BLaER1 (cell line): ENCODE data around the gene GLT6D1.

ENCODE experiments used
- H3K27ac ChIP-seq: shearing (Covaris generic); formaldehyde crosslinking; 2 replicates; pipeline ENCODE4 v1.8.1; 2022
- H3K27me3 ChIP-seq: shearing (Covaris generic); formaldehyde crosslinking; 2 replicates; pipeline ENCODE4 v1.8.1; 2022
- H3K36me3 ChIP-seq: shearing (Covaris generic); formaldehyde crosslinking; 2 replicates; pipeline ENCODE4 v1.8.1; 2022
- H3K4me1 ChIP-seq: shearing (Covaris generic); formaldehyde crosslinking; 2 replicates; pipeline ENCODE4 v1.8.1; 2022
- H3K4me2 ChIP-seq: shearing (Covaris generic); formaldehyde crosslinking; 2 replicates; pipeline ENCODE4 v1.8.1; 2022
- H3K4me3 ChIP-seq: shearing (Covaris generic); formaldehyde crosslinking; 2 replicates; pipeline ENCODE4 v1.8.1; 2022
- H3K9ac ChIP-seq: shearing (Covaris generic); formaldehyde crosslinking; 2 replicates; pipeline ENCODE4 v1.8.1; 2022
- H3K9me3 ChIP-seq: shearing (Covaris generic); formaldehyde crosslinking; 2 replicates; pipeline ENCODE4 v1.8.1; 2022
- H4K20me1 ChIP-seq: shearing (Covaris generic); formaldehyde crosslinking; 2 replicates; pipeline ENCODE4 v1.8.1; 2022
- Cebpa-rat ChIP-seq: shearing (Covaris generic); IDR thresholded peaks from 2 replicates; pipeline ENCODE4 v1.8.1; 2022

Gene GLT6D1

DNA sequence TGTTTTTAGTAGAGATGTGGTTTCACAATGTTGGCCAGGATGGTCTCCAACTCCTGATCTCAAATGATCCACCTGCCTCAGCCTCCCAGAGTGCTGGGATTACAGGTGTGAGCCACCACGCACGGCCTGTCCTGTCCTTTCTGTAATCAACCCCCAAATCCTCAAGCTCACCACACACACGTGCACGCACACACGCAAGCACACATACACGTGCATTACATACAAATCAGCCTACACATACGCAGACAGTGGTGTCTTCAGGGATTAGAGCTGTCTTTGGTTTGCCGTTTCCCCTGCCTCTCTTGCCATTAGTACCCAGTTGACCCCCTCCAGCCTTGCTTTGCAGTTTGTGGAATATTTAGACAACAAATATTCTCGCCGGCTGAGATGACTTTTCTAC lies 6.5 kb downstream of the GLT6D1 start:
- Histone ChIP-seq H3K4me3 (no peak overlapping the region), H4K20me1 (no peaks in the 10 kb centered on the region), H3K9me3 (peaks cover 4% of the 10 kb centered on the region; the same call in 1 of the 2 replicates), H3K4me1 (no peaks in the 10 kb centered on the region), H3K4me2 (no peak overlapping the region), H3K27ac (no peak overlapping the region), H3K36me3 (no peaks in the 10 kb centered on the region), H3K27me3 (no peaks in the 10 kb centered on the region), H3K9ac (no peak overlapping the region)
- no peak for TF ChIP-seq Cebpa-rat

GRCh38 chr9:135624282-135624681 lies 15.1 kb downstream of the GLT6D1 start:
- no peak overlapping the region for H3K4me3 ChIP-seq
- H3K9ac ChIP-seq: no peak overlapping the region
- H3K36me3 ChIP-seq: no peaks in the 10 kb centered on the region
- H3K27ac ChIP-seq: no peak overlapping the region
- H3K9me3 ChIP-seq: peaks cover 15% of the 10 kb centered on the region
- H3K4me2 ChIP-seq: no peak overlapping the region
- no peaks in the 10 kb centered on the region for H3K27me3 ChIP-seq
- H3K4me1 ChIP-seq: no peaks in the 10 kb centered on the region
- no peak for TF ChIP-seq Cebpa-rat
- no peaks in the 10 kb centered on the region for H4K20me1 ChIP-seq

- Histone ChIP-seq H3K4me1 (no peaks in the 10 kb centered on the region), H3K4me3 (no peak overlapping the region), H4K20me1 (no peaks in the 10 kb centered on the region; the same call in 1 of the 2 replicates), H3K9me3 (peaks cover 8% of the 10 kb centered on the region), H3K4me2 (no peak overlapping the region), H3K27me3 (no peaks in the 10 kb centered on the region), H3K27ac (no peak overlapping the region), H3K36me3 (no peaks in the 10 kb centered on the region), H3K9ac (no peak overlapping the region)
- TF ChIP-seq Cebpa-rat: no peak
Observed at GRCh38 chr9:135622415-135623020, 16.8 kb downstream of the GLT6D1 start.

- Histone ChIP-seq H3K4me3 (no peak overlapping the region), H3K9ac (no peak overlapping the region), H3K4me2 (no peak overlapping the region), H3K4me1 (0 out of 2 replicates have a peak, but pooled peaks cover 2% of the 10 kb centered on the region), H3K9me3 (no peaks in the 10 kb centered on the region), H3K27me3 (no peaks in the 10 kb centered on the region), H4K20me1 (no peaks in the 10 kb centered on the region; the same call in 1 of the 2 replicates), H3K27ac (no peak overlapping the region), H3K36me3 (no peaks in the 10 kb centered on the region)
- no peak for TF ChIP-seq Cebpa-rat
Observed at GRCh38 chr9:135620558-135620957, 18.8 kb downstream of the GLT6D1 start.

- TF ChIP-seq Cebpa-rat: no peak
- Histone ChIP-seq H3K4me1 (0 out of 2 replicates have a peak, but pooled peaks cover 8% of the 10 kb centered on the region), H4K20me1 (no peaks in the 10 kb centered on the region; the same call in 1 of the 2 replicates), H3K9me3 (no peaks in the 10 kb centered on the region), H3K36me3 (no peaks in the 10 kb centered on the region), H3K4me2 (no peak overlapping the region), H3K4me3 (no peak overlapping the region), H3K27ac (no peak overlapping the region), H3K9ac (no peak overlapping the region), H3K27me3 (no peaks in the 10 kb centered on the region)
Observed at GRCh38 chr9:135619599-135619886, 19.8 kb downstream of the GLT6D1 start.

DNA sequence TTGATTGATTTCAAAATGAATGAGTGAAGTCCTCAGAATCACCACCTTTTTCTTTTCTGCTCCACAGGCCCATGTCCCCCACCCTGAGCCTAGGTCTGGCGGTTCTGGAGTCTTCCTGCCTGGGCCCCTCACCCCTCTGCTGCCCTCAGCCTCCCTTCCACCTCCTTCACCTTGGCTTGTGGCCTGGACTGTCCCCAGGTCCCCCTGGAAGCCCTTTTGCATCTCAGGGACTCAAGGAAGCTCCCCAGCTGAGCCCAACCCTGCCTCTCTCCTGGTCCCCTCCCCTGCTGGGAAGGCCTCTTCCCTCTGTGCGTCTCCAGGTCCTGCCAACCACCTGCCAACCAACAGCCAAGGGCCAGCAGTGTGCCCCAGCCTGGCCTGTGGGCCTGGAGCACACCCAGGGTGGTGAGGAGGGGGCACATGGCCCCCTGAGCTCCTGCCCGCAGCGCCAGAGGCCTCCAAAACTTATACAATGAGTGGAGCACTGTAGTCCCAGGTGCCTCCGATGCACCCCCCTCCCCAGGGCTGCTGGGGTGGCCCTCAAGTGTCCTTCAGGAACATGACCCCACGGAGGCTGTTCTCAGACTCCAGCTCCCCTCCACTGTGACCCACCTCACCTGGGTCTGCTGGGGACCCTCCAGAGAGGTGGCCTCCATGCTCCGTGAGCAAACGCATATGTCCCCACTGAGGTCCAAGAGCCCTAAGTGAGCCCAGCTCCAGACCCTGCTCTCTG lies 20.3 kb downstream of the GLT6D1 start:
- H3K27me3 ChIP-seq: no peaks in the 10 kb centered on the region
- no peaks in the 10 kb centered on the region for H3K36me3 ChIP-seq
- no peak overlapping the region for H3K4me2 ChIP-seq
- TF ChIP-seq Cebpa-rat: no peak
- no peaks in the 10 kb centered on the region; the same call in 1 of the 2 replicates for H4K20me1 ChIP-seq
- no peak overlapping the region for H3K27ac ChIP-seq
- H3K9ac ChIP-seq: no peak overlapping the region
- no peaks in the 10 kb centered on the region for H3K9me3 ChIP-seq
- H3K4me1 ChIP-seq: 0 out of 2 replicates have a peak, but pooled peaks cover 8% of the 10 kb centered on the region
- no peak overlapping the region for H3K4me3 ChIP-seq

DNA sequence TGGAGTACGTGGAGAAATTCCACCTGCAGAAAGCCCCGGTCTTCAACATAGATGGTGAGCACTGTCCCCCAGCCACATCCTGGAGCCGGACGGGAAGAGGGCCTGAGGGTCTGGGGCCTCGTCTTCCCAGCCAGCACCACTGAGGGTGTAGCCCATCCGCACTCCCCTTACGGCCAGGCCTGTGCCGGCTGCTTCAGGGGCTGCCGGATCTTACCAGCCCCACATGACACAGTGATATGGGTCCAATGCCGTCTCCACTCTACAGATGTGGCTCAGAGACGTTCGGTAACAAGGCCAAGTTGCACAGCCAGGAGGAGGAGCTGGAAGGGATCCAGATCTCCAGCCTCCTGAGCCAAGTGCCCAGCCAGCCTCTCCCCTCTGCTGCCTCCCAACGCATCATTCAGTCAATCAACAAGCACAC lies 21.3 kb downstream of the GLT6D1 start:
- Histone ChIP-seq H3K36me3 (no peaks in the 10 kb centered on the region), H3K27me3 (no peaks in the 10 kb centered on the region)

DNA sequence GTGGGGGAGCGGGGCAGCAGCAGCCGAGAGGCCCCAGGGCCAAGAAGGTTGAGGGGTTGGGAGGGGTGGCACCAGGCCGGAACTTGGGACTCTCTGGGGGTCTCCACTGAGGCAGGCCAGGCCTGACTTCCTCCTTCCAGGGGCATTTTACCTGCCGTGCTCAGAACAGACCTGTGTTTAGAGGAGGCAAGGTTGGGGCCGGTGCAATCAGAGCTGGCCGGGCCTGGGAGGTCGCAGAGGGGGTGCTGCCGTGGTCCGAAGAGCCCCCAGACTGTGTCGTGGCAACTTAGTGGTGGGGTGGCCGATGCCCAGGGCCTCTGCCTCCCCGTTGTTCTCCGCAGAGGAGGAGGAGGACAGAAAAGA lies 21.8 kb downstream of the GLT6D1 start:
- Histone ChIP-seq H3K9ac (no peak overlapping the region), H4K20me1 (no peaks in the 10 kb centered on the region; the same call in 1 of the 2 replicates), H3K36me3 (no peaks in the 10 kb centered on the region), H3K27ac (no peak overlapping the region), H3K27me3 (no peaks in the 10 kb centered on the region), H3K4me3 (no peak overlapping the region), H3K9me3 (no peaks in the 10 kb centered on the region), H3K4me1 (peaks cover 23% of the 10 kb centered on the region), H3K4me2 (no peak overlapping the region)
- no peak for TF ChIP-seq Cebpa-rat

More for the DNA sequence above, 21.3 kb downstream of the GLT6D1 start:
- no peak for TF ChIP-seq Cebpa-rat
- Histone ChIP-seq H3K9me3 (no peaks in the 10 kb centered on the region), H3K4me1 (peaks cover 19% of the 10 kb centered on the region), H3K4me3 (no peak overlapping the region), H3K4me2 (no peak overlapping the region), H4K20me1 (no peaks in the 10 kb centered on the region; the same call in 1 of the 2 replicates), H3K27ac (no peak overlapping the region), H3K9ac (no peak overlapping the region)

- H3K4me1 ChIP-seq: peaks cover 30% of the 10 kb centered on the region
Observed at GRCh38 chr9:135616619-135617537, 22.5 kb downstream of the GLT6D1 start.

More at GRCh38 chr9:135616619-135617537, 22.5 kb downstream of the GLT6D1 start:
- H3K9me3 ChIP-seq: no peaks in the 10 kb centered on the region
- H3K36me3 ChIP-seq: no peaks in the 10 kb centered on the region
- TF ChIP-seq Cebpa-rat: no peak
- no peak overlapping the region for H3K4me2 ChIP-seq
- H3K9ac ChIP-seq: no peak overlapping the region
- H3K27ac ChIP-seq: no peak overlapping the region
- H3K4me3 ChIP-seq: no peak overlapping the region
- no peaks in the 10 kb centered on the region for H3K27me3 ChIP-seq
- no peaks in the 10 kb centered on the region; the same call in 1 of the 2 replicates for H4K20me1 ChIP-seq
